ENCODE results near the gene ZRANB2. TPM values are rescaled to one million over a fixed set of nuclear protein-coding genes. Genes with fewer than 3 reads are reported as not detected.

ZRANB2 gene
- total and polyA plus RNA-seq, 9 of the 15 experiments (the other 6 are each of a cell fraction or from before 2014, with no cell fraction given): 80.8 to 264 (median 157) TPM

DNA sequence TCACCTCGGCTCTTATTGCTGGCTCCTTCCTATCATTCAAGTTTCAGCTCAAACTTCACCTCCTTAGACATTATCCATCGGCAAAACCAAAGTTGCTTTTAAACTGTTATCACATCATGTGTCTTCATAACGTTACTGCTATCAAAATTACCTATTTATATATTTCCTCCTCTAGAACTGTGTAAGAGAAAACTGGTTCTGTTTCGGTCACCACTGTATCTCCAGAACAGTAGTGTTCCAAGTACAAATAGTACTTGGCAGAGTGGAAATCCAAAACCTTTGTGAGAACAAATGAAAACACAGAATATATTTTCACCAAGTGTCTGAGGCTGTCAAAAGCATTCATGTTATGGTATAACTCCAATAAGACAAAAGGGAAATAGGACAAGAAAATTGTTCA, 9.1 kb downstream of the ZRANB2 start (continued):
- TF ChIP-seq, protein P1, sequence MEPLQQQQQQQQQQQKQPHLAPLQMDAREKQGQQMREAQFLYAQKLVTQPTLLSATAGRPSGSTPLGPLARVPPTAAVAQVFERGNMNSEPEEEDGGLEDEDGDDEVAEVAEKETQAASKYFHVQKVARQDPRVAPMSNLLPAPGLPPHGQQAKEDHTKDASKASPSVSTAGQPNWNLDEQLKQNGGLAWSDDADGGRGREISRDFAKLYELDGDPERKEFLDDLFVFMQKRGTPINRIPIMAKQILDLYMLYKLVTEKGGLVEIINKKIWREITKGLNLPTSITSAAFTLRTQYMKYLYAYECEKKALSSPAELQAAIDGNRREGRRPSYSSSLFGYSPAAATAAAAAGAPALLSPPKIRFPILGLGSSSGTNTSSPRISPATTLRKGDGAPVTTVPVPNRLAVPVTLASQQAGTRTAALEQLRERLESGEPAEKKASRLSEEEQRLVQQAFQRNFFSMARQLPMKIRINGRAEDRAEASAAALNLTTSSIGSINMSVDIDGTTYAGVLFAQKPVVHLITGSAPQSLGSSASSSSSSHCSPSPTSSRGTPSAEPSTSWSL (CRISPR knock-in tag; IDR thresholded peaks at IDR 0.05; ENCODE audit: borderline replicate concordance): no peak
- TF ChIP-seq ZNF436 (CRISPR knock-in tag; IDR thresholded peaks at IDR 0.05) (no peak), CCAR2 (IDR thresholded peaks at IDR 0.05; ENCODE audit: low read depth, low read length) (no peak), SLC30A9 (CRISPR knock-in tag; IDR thresholded peaks at IDR 0.05) (no peak), FOXP1 (CRISPR knock-in tag; IDR thresholded peaks at IDR 0.05) (no peak)
- TF ChIP-seq, protein P2, sequence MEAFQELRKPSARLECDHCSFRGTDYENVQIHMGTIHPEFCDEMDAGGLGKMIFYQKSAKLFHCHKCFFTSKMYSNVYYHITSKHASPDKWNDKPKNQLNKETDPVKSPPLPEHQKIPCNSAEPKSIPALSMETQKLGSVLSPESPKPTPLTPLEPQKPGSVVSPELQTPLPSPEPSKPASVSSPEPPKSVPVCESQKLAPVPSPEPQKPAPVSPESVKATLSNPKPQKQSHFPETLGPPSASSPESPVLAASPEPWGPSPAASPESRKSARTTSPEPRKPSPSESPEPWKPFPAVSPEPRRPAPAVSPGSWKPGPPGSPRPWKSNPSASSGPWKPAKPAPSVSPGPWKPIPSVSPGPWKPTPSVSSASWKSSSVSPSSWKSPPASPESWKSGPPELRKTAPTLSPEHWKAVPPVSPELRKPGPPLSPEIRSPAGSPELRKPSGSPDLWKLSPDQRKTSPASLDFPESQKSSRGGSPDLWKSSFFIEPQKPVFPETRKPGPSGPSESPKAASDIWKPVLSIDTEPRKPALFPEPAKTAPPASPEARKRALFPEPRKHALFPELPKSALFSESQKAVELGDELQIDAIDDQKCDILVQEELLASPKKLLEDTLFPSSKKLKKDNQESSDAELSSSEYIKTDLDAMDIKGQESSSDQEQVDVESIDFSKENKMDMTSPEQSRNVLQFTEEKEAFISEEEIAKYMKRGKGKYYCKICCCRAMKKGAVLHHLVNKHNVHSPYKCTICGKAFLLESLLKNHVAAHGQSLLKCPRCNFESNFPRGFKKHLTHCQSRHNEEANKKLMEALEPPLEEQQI (IDR thresholded peaks at IDR 0.05): no peak
- TF ChIP-seq, protein P3, sequence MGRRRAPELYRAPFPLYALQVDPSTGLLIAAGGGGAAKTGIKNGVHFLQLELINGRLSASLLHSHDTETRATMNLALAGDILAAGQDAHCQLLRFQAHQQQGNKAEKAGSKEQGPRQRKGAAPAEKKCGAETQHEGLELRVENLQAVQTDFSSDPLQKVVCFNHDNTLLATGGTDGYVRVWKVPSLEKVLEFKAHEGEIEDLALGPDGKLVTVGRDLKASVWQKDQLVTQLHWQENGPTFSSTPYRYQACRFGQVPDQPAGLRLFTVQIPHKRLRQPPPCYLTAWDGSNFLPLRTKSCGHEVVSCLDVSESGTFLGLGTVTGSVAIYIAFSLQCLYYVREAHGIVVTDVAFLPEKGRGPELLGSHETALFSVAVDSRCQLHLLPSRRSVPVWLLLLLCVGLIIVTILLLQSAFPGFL (CRISPR knock-in tag; IDR thresholded peaks at IDR 0.05): no peak

Measured in K562 (cell line).